Caki2 (cell line): Measurements from ENCODE around the gene ZNF71. TPM values are rescaled to one million over a fixed set of nuclear protein-coding genes. Genes with fewer than 3 reads are reported as not detected.
"Not testable (repeated sequence)": the region's sequence is repeated elsewhere in the genome, so short reads cannot be mapped to it uniquely, and the experiment has no call there.

ENCODE experiments used
- DNase-seq: peaks from one replicate; pipeline ENCODE4 v3.0.0-alpha.2; 2015; ENCODE audit warnings: low read depth
- in situ Hi-C: cut with HindIII; loops from 2 replicates; pipeline ENCODE4 v1.10.0; 2016; ENCODE audit warnings: low sequenced_read_pairs, low pct_unique_long_range_greater_than_20kb, mixed read lengths
- total RNA-seq: library from RNA; depleted of rRNA; stranded (reverse); fragments of >200 nt; shearing (Covaris generic); gene quantifications from 2 replicates; pipeline ENCODE4 v1.2.3, GENCODE V29; 2014; ENCODE audit warnings: low replicate concordance; rRNA removed

Gene ZNF71
- total RNA-seq, 1 experiment from 2014 or later = 22.5 TPM

GRCh38 chr19:56670401-56670960 is 75.4 kb downstream of the ZNF71 start:
- in situ Hi-C loops = no loop called here
- DNase-seq = no peak

- in situ Hi-C loops = no loop called here
- DNase-seq = no peak
Measured at GRCh38 chr19:56670961-56671612, 76.0 kb downstream of the ZNF71 start.

GRCh38 chr19:56671613-56671994 is 76.5 kb downstream of the ZNF71 start, which contains the start of gene ZNF835:
Gene ZNF835, minus strand, starts transcription at chr19:56671757. Its CDS starts 6,559 bp downstream, at chr19:56665198.
- in situ Hi-C loops = no loop called here
- DNase-seq = no peak

GRCh38 chr19:56672610-56673009 is 77.5 kb downstream of the ZNF71 start:
- in situ Hi-C loops, DNase-seq: not testable (repeated sequence)

Other genes starting within 250 kb of the ZNF71 start
- 0.51 TPM in 1 of 2 replicates, not detected in the other for gene ZNF582, start 201.8 kb upstream of the ZNF71 start, total RNA-seq
- gene ZNF583, start 191.0 kb upstream of the ZNF71 start, total RNA-seq = 0.52 and 1.6 TPM in 2 replicates
- gene ZNF667, start 118.0 kb upstream of the ZNF71 start, total RNA-seq = not detected in 2 replicates
- gene ZNF471, start 87.4 kb upstream of the ZNF71 start, total RNA-seq = not detected in 2 replicates
- not detected in 2 replicates for gene ZFP28, start 56.4 kb upstream of the ZNF71 start, total RNA-seq
- gene ZNF470, start 27.8 kb upstream of the ZNF71 start, total RNA-seq = 1.7 and 3.6 TPM in 2 replicates
- 0.38 and 1.0 TPM in 2 replicates for gene SMIM17, start 47.9 kb downstream of the ZNF71 start, total RNA-seq
- gene ZNF835, start 76.5 kb downstream of the ZNF71 start, total RNA-seq = not detected in 2 replicates
- not detected in 2 replicates for gene PEG3, start 245.4 kb downstream of the ZNF71 start, total RNA-seq
- gene ZIM2, start 245.4 kb downstream of the ZNF71 start, total RNA-seq = not detected in 2 replicates